ENCODE data around the gene GLDN. TPM values are rescaled to one million over a fixed set of nuclear protein-coding genes. Genes with fewer than 3 reads are reported as not detected.
"Not testable (repeated sequence)": the region's sequence is repeated elsewhere in the genome, so short reads cannot be mapped to it uniquely, and the experiment has no call there.

Gene GLDN
- total RNA-seq, 1 donor from 2014 or later: 5.1 TPM

DNA sequence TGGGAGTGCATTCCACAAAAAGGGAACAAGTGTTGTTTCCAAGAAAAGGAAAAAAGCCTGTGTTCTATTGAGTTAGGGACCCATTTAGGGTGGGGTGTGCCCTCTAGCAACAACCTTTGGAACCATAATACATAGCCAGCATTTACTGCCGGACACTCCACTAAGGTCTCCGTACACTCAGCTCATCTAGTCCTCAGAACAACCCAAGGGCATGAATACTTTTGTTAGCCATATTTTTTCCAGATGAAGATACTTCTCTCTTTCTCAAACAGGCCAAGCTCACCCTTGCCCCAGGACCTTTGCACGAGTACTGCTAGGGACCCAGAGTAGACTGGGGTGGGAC is 46.2 kb downstream of the GLDN start:
- no peak for DNase-seq (ENCODE audit: low spot score)

DNA sequence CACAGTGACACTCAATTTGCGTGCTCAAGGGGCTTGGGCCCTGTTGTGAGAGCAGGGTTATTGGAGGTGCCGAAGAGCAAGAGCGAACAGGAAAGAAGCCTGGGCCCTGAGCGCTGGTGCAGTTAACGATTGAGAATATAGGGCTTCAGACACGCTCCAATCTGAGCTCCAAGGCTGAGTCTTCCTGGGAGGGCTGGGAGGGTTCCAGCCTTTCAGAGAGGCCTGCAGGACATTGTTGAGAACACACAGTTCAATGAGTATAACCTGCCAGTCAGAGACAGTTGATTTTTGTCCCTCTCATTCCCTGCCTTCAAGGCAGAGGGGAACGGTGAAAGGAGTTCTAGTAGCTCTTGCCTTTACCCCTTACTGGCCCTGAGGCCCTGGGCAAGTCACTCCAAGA is 47.3 kb downstream of the GLDN start:
- no peak for DNase-seq (ENCODE audit: low spot score)

DNA sequence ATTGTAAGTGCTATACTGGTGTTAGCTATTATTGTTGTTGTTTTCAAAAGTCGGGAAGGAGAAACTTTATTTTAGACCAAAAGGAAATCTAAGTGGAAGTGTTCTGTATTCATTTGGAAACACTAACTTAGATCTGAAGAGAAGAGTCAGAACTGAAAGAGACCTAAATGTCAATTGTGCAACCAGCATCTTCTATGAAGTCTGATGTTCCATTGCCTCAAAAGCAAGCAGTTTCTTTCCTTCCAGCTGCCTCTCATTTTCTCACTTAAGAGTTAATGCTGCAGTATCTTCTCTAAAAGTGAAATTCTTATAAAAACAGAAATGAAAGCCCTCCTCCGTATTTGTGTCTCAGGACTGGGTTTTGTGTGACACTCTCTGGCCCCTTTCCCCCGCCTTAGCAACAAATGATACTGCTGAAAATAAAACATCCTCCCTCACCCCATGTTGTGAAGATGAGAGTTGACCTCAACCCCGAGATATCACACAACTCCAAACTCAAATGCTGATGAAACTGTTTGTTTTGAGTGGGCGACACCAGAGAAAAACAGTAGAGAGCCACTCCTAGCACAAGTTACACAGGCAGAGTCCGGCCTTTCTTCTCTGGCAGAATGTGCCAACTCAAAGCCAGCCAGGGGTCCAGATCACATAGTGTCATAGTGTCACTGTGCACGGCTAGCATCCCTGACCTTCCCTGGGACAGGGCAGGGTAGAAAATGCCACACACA is 48.9 kb downstream of the GLDN start:
- DNase-seq (ENCODE audit: low spot score): no peak

DNA sequence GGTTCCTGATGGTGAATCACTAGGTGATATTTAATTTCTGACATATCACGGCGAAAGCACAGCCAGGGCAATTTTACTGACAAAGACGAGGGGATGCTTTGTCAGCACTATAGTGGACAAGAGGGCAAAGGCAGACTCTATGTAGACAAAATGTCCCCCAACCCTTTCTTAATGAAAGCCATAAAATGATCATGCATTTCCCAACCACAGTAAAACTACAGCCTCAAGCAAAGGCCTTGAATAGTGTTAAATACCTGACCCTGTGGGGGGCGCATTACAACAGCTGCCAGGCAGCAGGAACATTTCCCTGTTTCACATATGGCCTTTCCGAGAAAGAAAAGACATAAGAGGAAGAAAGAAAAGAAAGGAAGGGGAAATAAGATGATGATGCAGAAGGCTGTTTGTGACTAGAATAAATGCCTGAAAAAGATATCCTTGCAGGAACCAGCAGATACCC is 49.5 kb downstream of the GLDN start:
- no peak for DNase-seq (ENCODE audit: low spot score)

DNA sequence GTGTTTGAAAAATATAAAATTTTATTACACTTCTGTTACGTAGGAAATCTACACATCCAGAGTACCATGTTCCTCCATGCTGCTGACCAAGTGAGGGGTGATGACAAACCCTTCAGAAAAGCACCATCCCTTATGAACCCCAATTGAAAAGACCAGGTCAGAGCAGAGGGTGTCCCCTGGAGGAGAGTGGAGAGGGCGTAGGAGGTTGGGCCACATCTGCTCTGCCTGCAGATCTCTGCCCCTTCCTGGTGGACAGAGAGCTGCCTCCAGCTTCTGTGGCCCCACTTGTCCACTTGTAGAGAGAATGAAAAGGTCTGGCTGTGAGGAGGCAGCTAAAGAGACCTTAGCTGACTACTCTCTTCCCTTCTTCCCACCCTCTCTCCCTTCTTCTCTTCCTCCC is 55.5 kb downstream of the GLDN start:
- no peak for DNase-seq (ENCODE audit: low spot score)

DNA sequence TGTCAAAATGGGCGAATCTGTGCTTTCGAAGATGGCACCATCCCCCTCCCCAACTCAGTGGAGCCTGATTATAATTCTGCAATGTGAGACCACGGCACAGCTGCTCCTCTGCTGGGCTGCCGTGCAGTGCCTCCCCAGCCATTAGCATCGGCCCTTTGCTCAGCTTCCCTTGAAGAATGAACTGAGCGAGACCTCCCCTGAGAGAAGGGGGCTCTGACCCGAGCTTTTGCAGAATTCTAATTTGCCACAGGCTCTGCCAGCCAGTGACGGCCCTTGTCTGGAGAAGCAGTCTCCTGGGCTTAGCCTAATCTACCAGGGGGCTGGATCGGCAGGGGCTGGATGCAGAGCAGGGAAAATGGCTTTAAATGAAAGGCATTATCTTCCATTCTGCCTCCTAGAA is 57.2 kb downstream of the GLDN start:
- no peak for DNase-seq (ENCODE audit: low spot score)

DNA sequence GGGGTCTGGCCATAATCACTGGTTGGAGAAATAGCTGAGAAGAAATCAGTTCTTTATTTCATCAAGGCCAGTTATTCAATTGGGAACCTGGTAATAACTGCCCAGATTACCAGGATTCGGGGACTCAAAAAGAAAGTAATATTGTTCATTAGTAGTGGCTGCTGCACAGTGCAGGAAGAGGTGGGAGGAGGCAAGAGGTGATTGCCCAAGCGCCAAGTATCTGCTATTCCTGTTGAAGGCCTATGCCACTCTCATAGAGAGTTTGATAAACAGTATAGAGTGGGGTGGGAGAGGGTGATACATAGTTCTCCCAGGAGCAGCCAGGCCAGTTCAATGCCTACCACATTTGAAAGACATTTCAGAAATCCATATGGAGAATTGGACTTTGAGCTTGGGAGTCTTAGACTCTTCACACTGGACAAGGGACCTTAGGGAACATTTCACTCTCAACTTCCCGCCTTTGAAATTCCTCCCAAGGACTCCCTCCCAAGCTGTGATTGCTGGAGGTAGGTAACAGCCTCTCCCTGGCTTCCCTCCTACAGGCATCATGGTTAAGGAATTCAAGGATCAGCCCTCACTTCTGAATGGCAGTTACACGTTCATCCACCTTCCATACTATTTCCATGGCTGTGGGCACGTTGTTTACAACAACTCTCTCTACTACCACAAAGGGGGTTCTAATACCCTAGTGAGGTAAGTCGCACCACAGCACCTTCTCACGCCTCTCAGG is 59.8 kb downstream of the GLDN start:
- DNase-seq (ENCODE audit: low spot score): no peak

DNA sequence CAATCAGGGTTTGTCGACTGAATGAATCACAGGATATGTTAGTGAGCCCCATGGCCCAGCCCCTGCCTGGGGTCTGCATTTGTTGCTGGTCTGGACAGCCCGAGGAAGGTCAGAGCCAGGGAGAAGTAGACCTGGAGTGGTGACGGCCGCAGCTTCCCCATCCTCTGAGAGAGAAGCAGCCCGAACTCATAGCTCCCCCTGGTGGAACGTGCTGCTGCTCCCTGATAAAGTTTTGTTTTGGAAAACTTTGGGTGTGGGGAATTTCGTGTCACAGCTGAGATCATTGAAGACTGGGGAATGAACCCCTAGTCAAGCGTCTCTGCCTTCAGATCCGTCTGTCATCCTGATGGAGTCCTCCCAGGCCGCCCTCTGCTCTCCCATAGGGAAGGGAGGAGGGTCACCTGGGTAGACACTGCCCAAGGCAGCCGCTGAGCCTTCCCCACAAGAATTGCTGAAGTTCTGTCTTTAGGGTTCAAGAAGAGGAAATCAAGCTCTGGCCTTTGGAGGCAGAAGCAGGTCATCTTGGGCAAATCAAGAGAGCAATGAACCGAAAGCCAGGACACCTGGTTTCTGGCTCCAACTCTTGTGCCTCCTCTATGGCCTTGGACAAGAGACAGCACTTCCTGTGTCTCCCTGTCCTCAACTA is 60.5 kb downstream of the GLDN start:
- DNase-seq (ENCODE audit: low spot score): no peak

DNA sequence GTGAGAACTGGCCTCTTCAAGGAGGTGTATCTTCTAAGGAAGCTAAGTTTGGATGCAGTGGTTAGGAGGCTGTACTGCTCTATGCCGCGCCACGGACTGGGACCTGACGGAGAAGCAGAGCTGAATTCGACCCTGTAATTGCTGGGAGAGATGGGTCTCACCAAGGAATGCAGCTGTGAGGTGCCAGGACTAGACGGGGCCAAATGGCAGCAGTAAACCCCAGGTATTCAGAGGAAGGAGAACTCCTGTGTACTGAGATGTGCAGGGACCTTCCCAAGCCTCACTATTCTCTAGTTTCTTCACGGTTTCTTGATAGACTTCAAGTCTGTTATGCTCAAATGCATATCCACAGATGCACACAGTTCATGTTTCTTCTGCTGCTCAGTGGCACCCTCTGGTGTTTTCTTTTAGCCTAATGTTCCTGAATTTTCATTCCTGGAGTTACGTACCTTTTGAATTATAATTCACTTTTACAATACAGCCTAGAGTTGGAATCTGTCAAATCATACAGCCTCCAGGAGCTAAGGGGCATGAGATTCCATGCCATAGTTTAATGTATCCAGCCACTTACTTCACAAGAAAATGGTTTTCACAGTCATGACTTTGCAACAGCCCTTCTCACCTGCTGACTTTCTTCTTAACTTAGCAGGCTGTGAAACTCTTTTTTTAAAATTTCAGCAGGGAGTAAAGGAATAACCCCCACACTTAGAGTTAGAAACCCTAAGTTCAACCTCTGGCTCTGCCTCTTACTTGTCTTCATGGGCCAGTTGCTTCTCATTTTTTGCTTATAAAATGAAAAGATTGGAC is 61.8 kb downstream of the GLDN start:
- no peak for DNase-seq (ENCODE audit: low spot score)

DNA sequence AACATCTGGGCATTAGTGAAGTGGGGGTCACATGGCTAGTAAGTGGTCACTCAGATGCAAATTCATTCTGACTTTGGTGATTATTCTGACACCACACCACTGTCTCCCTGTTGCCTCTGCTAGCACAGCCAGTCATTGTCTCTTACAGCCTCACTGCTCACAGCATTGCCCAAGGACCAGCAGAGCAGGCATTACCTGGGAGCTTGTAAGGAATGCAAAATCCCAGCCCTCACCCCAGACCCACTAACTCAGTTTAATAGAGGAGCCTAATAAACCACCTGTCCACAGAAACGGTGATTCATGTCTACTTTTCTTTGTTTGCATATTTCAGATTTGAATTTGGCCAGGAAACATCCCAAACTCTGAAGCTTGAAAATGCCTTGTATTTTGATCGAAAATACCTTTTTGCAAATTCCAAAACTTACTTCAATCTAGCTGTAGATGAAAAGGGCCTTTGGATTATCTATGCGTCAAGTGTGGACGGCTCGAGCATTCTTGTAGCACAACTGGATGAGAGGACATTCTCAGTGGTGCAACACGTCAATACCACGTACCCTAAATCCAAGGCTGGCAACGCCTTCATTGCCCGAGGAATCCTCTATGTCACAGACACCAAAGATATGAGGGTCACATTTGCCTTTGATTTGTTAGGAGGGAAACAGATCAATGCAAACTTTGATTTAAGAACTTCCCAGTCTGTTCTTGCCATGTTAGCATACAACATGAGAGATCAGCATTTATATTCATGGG is 62.7 kb downstream of the GLDN start:
- DNase-seq (ENCODE audit: low spot score): no peak

DNA sequence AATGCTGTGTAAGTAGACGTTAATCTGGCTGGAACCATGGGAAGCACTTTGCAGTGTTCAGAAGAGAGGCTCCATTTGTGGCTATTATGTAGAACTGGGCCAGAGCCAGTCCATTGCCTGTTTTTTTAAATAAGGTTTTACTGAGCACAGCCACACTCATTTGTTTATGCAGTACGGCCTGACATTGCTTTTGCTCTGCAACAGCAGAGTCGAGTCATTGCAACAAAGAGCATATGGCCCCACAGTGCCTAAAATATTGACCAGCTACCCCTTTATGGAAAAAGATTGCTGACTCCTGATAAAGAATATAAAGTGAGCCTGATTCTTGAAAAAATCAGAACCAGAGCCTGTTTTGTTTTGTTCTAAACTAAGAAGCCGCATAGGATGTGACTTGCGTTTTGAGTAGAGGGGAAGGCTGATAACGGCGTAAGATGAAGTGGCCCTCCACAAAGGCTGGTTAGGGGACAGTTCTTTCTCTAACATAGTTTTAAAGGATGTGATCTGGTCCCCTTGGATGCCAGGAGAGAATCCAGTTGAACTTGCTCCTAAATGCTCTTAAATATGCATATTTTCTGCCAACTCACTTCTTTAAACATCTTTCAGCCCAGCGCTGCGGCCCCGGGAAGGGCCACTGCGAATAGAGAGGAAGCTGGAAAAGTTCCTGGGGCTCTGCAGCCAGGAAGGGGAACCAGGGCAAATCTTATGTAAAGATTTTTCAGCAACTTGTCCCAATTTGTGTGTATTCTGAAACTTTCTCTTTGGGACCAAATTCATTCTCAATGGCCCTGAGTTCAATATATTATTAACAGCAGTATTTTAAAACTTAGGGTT is 64.5 kb downstream of the GLDN start:
- DNase-seq (ENCODE audit: low spot score): no peak

DNA sequence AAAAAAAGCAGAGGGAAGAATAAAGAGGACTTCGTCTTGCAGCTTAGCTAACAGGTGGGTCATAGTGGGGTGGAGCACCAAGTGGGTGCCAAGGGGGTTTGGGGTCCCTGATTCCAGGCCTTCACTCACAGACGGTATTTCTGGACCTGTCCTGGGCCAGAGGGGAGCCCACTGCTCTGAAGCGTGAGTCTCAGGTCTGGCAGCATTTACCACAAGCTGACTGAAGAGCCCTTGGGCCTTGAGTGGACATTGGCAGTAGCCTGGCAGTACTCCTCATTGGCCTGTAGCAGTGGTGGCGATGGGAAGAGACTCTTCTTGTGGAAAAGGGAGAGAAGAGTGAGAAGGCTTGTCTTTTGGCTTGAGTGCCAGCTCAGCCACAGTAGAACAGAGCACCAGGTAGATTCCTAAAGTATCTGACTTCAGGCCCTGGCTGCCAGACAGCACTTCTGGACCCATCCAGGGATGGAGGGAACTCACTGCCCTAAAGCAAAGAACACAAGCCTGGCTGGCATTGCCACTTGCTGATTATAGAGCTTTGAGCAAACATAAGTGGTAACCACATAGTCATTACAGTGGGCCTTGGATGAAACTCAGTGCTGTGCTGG is 72.9 kb downstream of the GLDN start:
- DNase-seq (ENCODE audit: low spot score): no peak

DNA sequence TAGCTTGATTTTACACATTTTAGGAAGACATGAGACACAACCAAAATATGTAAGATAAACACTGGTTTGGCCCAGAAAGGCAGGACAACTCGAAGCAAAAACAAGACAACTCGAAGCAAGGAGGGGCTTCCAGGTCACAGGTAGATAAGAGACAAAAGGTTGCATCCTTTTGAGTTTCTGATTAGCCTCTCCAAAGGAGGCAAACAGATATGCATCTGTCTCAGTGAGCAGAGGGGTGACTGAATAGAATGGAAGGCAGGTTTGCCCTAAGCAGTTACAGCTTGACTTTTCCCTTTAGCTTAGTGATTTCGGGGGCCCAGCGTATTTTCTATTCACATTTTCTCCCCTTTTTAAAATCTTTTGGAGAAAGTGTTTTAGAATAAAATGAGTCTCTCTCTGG is 74.7 kb downstream of the GLDN start:
- DNase-seq (ENCODE audit: low spot score): no peak

DNA sequence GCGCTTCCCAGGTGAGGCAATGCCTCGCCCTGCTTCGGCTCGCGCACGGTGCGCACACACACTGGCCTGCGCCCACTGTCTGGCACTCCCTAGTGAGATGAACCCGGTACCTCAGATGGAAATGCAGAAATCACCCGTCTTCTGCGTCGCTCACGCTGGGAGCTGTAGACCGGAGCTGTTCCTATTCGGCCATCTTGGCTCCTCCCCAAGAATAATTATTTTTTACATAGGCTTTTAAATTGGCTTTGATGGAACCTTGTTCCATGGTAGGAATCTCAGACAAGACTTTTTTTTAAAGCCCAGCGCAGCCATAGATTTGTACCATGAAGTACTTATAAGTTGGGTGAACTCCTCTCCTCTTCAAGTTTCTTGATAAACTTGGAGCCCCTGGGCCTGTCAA is 81.6 kb downstream of the GLDN start:
- DNase-seq (ENCODE audit: low spot score): not testable (repeated sequence)

DNA sequence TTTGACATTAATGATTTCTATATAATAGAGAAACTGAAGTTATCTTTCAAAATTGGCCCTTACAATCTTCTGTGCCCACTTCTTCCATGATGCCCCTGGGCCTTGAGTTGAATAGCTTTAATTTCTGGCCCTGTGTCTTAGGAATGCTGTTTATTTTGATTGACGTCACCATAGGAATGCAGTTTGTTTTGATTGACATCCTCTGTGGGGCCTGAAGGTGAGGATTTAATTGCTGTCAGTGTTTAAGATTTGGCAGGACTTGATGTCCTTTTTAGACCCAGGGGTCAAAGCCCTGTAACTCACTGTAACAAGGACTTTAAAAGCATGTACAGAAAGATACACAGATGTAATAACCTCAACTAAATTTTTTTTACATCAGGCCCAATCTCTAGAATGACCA is 83.3 kb downstream of the GLDN start:
- DNase-seq (ENCODE audit: low spot score): no peak

DNA sequence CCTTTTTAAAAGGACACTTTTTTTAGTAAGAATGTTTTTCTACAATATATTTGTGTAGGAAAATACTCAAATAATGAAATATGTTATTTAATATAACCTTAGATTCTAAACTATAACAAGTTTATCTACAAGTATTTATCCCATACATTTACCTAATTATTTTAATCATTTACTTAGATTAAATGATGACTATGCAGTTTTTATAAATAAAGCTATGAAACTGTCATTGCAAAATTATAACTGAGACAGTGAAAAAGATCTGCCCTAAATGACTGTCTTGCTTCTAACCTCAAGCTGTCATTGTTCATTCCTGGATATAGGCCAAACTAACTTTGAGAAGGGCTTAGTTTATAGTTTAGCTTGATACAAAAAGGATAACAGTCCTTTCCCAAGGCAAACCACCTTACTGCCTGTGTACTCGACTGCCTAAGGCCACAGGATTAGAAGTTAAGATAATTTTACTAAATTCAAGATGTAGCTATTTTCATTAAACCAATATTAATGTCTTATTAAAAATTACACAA is 84.1 kb downstream of the GLDN start:
- DNase-seq (ENCODE audit: low spot score): no peak

DNA sequence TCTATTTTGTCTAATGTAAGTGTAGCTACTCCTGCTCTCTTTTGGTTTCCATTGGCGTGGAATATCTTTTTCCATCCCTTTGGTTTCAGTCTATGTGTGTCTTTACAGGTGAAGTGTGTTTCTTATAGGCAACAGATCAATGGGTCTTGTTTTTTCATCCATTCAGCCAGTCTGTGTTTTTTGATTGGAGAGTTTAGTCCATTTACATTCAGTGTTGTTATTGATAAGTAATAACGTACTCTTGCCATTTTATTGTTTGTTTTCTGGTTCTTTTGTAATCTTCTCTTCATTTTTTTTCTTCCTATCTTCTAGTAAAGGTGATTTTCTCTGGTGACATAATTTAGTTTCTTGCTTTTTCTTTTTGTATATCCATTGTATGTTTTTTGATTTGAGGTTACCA is 97.1 kb downstream of the GLDN start:
- no peak for DNase-seq (ENCODE audit: low spot score)

DNA sequence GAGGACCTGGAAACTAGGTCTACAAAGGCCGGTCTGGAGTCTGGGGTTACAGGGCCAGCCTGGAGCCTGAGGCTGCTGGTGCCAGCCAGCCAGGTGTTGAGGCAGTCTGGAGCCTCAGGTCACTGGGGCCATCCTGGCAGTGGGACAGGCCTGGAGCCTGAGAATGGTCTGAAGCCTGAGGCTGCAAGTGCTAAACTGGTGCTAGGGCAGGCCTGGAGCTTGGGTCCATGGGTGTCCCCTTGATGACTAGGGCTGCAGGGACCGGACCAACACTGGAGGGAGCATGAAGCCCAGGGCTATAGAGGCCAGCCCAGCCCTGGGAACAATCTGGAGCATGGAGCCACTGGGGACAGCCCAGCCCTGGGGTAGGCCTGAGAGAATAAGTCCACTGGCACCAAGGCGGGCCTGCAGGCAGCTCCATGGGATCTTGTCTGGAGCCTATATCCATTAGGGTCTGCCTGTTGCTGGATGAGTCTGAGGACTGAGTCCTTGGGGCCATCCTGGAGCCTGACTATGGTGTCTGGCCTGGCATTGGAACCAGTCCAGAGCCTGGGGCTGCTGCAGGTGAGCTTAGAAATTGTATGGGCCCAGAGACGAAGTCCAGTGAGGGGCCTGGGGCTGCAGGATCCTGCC is 101.9 kb downstream of the GLDN start:
- DNase-seq (ENCODE audit: low spot score): no peak

DNA sequence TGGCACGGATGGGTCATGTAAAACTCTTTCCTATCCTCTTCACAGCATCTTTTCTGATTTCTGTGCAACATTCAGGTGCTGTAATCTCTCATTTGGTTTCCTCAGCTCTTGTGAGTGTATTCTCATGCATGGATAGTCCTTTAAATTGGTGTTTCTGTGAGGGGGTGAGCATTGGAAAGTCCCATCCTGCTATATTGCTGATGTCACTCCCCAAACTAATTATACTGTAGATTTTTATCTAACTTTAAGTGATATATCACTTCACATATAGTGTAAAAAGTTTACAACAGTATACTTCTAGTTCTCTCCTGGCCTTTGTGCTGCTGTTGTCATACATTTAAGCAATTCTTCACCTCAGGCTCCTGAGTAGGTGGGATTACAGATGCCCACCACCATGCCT is 102.7 kb downstream of the GLDN start:
- DNase-seq (ENCODE audit: low spot score): no peak
